Astrocyte of the cerebellum (primary cell): ENCODE measurements around the gene TBC1D13.
"Not testable (repeated sequence)": the region's sequence is repeated elsewhere in the genome, so short reads cannot be mapped to it uniquely, and the experiment has no call there.

Source experiments
- DNase-seq: peaks from one replicate; pipeline ENCODE4 v3.0.0-alpha.2; 2011; ENCODE audit warnings: low read depth
- H3K4me3 ChIP-seq: 2 replicates; pipeline ENCODE4 v1.5.1; 2011; ENCODE audit warnings: mild to moderate bottlenecking, low read depth, low read length, moderate library complexity
- CTCF ChIP-seq: IDR thresholded peaks from 2 replicates; pipeline ENCODE4 v1.5.1; 2012; ENCODE audit warnings: low read length, low read depth, moderate library complexity, mild to moderate bottlenecking; ENCODE audit errors: missing control alignments
- in situ Hi-C: cut with HindIII; loops from 2 replicates; pipeline ENCODE4 v1.10.0; 2017; ENCODE audit warnings: low sequenced_read_pairs

TBC1D13 gene

GRCh38 chr9:128785427-128785826 is 1.6 kb upstream of the TBC1D13 start:
- H3K4me3 ChIP-seq = no peak overlapping the region
- in situ Hi-C loops = no loop called here
- no peak for TF ChIP-seq CTCF
- no peak for DNase-seq

- in situ Hi-C loops = no loop called here
- no peak for DNase-seq
- H3K4me3 ChIP-seq = peak overlapping the region; percentile 91
- TF ChIP-seq CTCF = no peak
Measured at GRCh38 chr9:128787659-128788058, 606 bp downstream of the TBC1D13 start.

- no peak for TF ChIP-seq CTCF
- in situ Hi-C loops = no loop called here
- DNase-seq = no peak
- peak overlapping the region; percentile 91 for H3K4me3 ChIP-seq
Measured at GRCh38 chr9:128788445-128788844, 1.4 kb downstream of the TBC1D13 start.

- no peak for TF ChIP-seq CTCF
- H3K4me3 ChIP-seq = no peak overlapping the region
- no peak for DNase-seq
- in situ Hi-C loops = no loop called here
Measured at GRCh38 chr9:128790536-128790935, 3.5 kb downstream of the TBC1D13 start.

- no peak for DNase-seq
- in situ Hi-C loops = no loop called here
Measured at GRCh38 chr9:128792134-128792533, 5.1 kb downstream of the TBC1D13 start.

GRCh38 chr9:128792978-128793686 is 6.1 kb downstream of the TBC1D13 start:
- in situ Hi-C loops = no loop called here
- no peak overlapping the region for H3K4me3 ChIP-seq
- DNase-seq = no peak
- no peak for TF ChIP-seq CTCF

More at GRCh38 chr9:128792134-128792533, 5.1 kb downstream of the TBC1D13 start:
- TF ChIP-seq CTCF = no peak
- H3K4me3 ChIP-seq = no peak overlapping the region

GRCh38 chr9:128794961-128795360 is 7.9 kb downstream of the TBC1D13 start:
- DNase-seq, H3K4me3 ChIP-seq, in situ Hi-C loops: not testable (repeated sequence)
